Activated T-cell treated with anti-CD3 and anti-CD28 coated beads for 4 hours (primary cell): ENCODE measurements around the gene PTN.
"Not testable (repeated sequence)": the region's sequence is repeated elsewhere in the genome, so short reads cannot be mapped to it uniquely, and the experiment has no call there.

Experiments used
- DNase-seq: peaks from one replicate; pipeline ENCODE4 v3.0.0-alpha.2; 2020

The PTN gene

GRCh38 chr7:137324796-137325696 is 18.5 kb downstream of the PTN start:
- no peak for DNase-seq

- no peak for DNase-seq
Observed at GRCh38 chr7:137316648-137317353, 26.7 kb downstream of the PTN start.

- no peak for DNase-seq
Observed at GRCh38 chr7:137313201-137313600, 30.3 kb downstream of the PTN start.

- DNase-seq: no peak
Observed at GRCh38 chr7:137306748-137307147, 36.8 kb downstream of the PTN start.

- DNase-seq: no peak
Observed at GRCh38 chr7:137305901-137306621, 37.5 kb downstream of the PTN start.

- no peak for DNase-seq
Observed at GRCh38 chr7:137304624-137305235, 38.8 kb downstream of the PTN start.

- no peak for DNase-seq
Observed at GRCh38 chr7:137304165-137304564, 39.4 kb downstream of the PTN start.

GRCh38 chr7:137302081-137302480 is 41.5 kb downstream of the PTN start:
- no peak for DNase-seq

GRCh38 chr7:137298464-137298794 is 45.1 kb downstream of the PTN start:
- DNase-seq: no peak

GRCh38 chr7:137297551-137298463 is 45.7 kb downstream of the PTN start:
- DNase-seq: no peak

- DNase-seq: no peak
Observed at GRCh38 chr7:137296576-137296975, 47.0 kb downstream of the PTN start.

GRCh38 chr7:137295739-137296324 is 47.7 kb downstream of the PTN start:
- no peak for DNase-seq

GRCh38 chr7:137289101-137289500 is 54.4 kb downstream of the PTN start:
- DNase-seq: no peak

- no peak for DNase-seq
Observed at GRCh38 chr7:137287651-137288258, 55.8 kb downstream of the PTN start.

GRCh38 chr7:137283153-137283552 is 60.4 kb downstream of the PTN start:
- no peak for DNase-seq

- no peak for DNase-seq
Observed at GRCh38 chr7:137282043-137282442, 61.5 kb downstream of the PTN start.

- DNase-seq: no peak
Observed at GRCh38 chr7:137276189-137276588, 67.3 kb downstream of the PTN start.

- no peak for DNase-seq
Observed at GRCh38 chr7:137272249-137272648, 71.3 kb downstream of the PTN start.

- no peak for DNase-seq
Observed at GRCh38 chr7:137269240-137269639, 74.3 kb downstream of the PTN start.

GRCh38 chr7:137268001-137268865 is 75.3 kb downstream of the PTN start:
- DNase-seq: not testable (repeated sequence)
